Heart right ventricle (tissue), 16 donors: Measurements from ENCODE around the gene GCC1. TPM values are rescaled to one million over a fixed set of nuclear protein-coding genes. Genes with fewer than 3 reads are reported as not detected.
A peak's percentile ranks its signal among the peaks of the same experiment; 100 is the strongest.

Source experiments
- ATAC-seq, 8 donors: fragments of 200-7000 bp; cut with Tn5 transposase; one replicate each; pipeline ENCODE4 v1.9.1; 2020; ENCODE audit warnings: mild to moderate bottlenecking in 8 of 8, moderate library complexity in 8 of 8, moderate number of reproducible peaks in 1 of 8
- DNase-seq, 2 donors: peaks; one replicate each; pipeline ENCODE4 v3.0.0-alpha.2; 2020
- H3K27ac ChIP-seq, 10 donors: fragments of 200-600 bp; sonication (generic) in 2 of 10; one replicate each; pipeline versions ENCODE4 v1.5.0 to v1.8.0; 2020 to 2022; ENCODE audit warnings: mild to moderate bottlenecking in 3 of 10
- H3K27me3 ChIP-seq, 7 donors: fragments of 200-600 bp; one replicate each; pipeline ENCODE4 v1.8.0; 2021 to 2022; ENCODE audit warnings: mild to moderate bottlenecking in 2 of 7
- H3K36me3 ChIP-seq, 9 donors: fragments of 200-600 bp; sonication (generic) in 1 of 9; one replicate each; pipeline versions ENCODE4 v1.5.0 to v1.8.0; 2020 to 2022; ENCODE audit warnings: mild to moderate bottlenecking in 2 of 9
- H3K4me1 ChIP-seq, 9 donors: fragments of 200-600 bp; sonication (generic) in 1 of 9; one replicate each; pipeline versions ENCODE4 v1.5.0 to v1.8.0; 2020 to 2022; ENCODE audit warnings: mild to moderate bottlenecking in 4 of 9
- H3K4me3 ChIP-seq, 10 donors: fragments of 200-600 bp; sonication (generic) in 2 of 10; one replicate each; pipeline versions ENCODE4 v1.5.0 to v1.8.0; 2020 to 2022; ENCODE audit warnings: mild to moderate bottlenecking in 7 of 10, moderate library complexity in 2 of 10
- H3K9me3 ChIP-seq, 11 donors: fragments of 200-600 bp in 10 of 11; sonication (generic) in 2 of 11; one replicate each; pipeline versions ENCODE4 v1.5.0 to v1.8.0; 2013 to 2022; ENCODE audit warnings: mild to moderate bottlenecking in 2 of 11, control low read depth in 1 of 11, moderate library complexity in 1 of 11
- CTCF ChIP-seq, 9 donors: fragments of 200-600 bp; sonication (generic) in 2 of 9; IDR thresholded peaks; one replicate each; pipeline versions ENCODE4 v1.5.0 to v1.8.0; 2021 to 2022; ENCODE audit warnings: antibody characterized with exemption in 9 of 9, mild to moderate bottlenecking in 5 of 9, moderate library complexity in 1 of 9
- WGBS, 2 donors: extraction: QIAGEN DNeasy Blood & Tissue Kit; methylation state at CpG; one replicate each; pipeline ENCODE4 v1.1.7; 2013; ENCODE audit warnings: inconsistent platforms in 1 of 2; 5-methylcytosine and 5-hydroxymethylcytosine counted together
- intact Hi-C, 10 donors: fragments of 100-400 bp; cut with DNase I; formaldehyde crosslinking; loops; one replicate each; pipeline versions ENCODE4 v1.11.1 to v1.14.2; 2022
- polyA plus RNA-seq, 2 donors: library from polyadenylated mRNA; stranded (reverse); fragments of 200-250 nt; gene quantifications; one replicate each; pipeline ENCODE4 v1.2.3, GENCODE V29; 2013
- total RNA-seq, 10 donors: library from RNA; stranded (reverse); fragmentation: NEBNext Ultra II Directional in 3 of 10; extraction: Animal tissue kit (Norgen Biotek cat#: 25700) in 3 of 10; gene quantifications; one replicate each; pipeline versions ENCODE4 v1.2.1 to v1.2.4, GENCODE V29; 2021 to 2023
- donor health status: Arrhythmogenic right ventricular cardiomyopathy.
- donor health status: ischemic (EF 13 %, LVEDD 7.1; RV severe dilation, severe dysfunction).
- donor health status: healthy with polysubstance abuse.
- donor health status: DM: no; HTN: yes; CAD: no.
- donor health status: DM: no; HTN: no; CAD: no.
- donor health status: ischemic (EF 25% LVEDD 6.9; RV normal size, moderate dysfunction).
- donor health status: ischemic (EF 25% LVEDD 5.7; RV mildly dilated, moderate dysfunction).
- donor health status: healthy.
- donor health status: DM: yes; HTN: yes; CAD: no.
- donor health status: Ischemic cardiomyopathy.
- donor health status: ischemic (EF 35%, LVEDD 5.7; RV mildly dilated, moderate dysfunction).
- donor health status: nonischemic (EF 11% LVEDD 7.7; RV severe dilation, severe dysfunction).
- donor health status: DM: yes; HTN: yes; CAD: no.
- donor health status: PGD.
- donor health status: ischemic (EF 29% LVEDD 5.4; RV normal size, mild dysfunction).
- donor health status: nonischemic (EF 23%, LVEDD 6.1; RV moderate dilation, normal function).

The GCC1 gene
- total and polyA plus RNA-seq, 12 donors, result 1.8 to 8.9 (median 7.0) TPM

GRCh38 chr7:127581716-127582115 lies 3.7 kb downstream of the GCC1 start:
- DNase-seq, result no peak
- peaks cover 15 to 66% (median 53%) of the 10 kb centered on the region in 9 donors for H3K4me1 ChIP-seq
- 92 to 96% methylated on average over 1 of the region's 1 CpG for WGBS, 2 donors
- H3K36me3 ChIP-seq, result peaks cover 0 to 51% (median 15%) of the 10 kb centered on the region in 9 donors
- intact Hi-C loops, result loop anchor here in 5 of 10 donors (5.0 to 10.0 kb wide), 3 partner anchors 187 to 633 kb away; partner anchors contain the start of gene ZNF800 (in 4 of the 5)
- H3K9me3 ChIP-seq, result no peaks in the 10 kb centered on the region
- H3K27ac ChIP-seq, result no peak overlapping the region
- H3K4me3 ChIP-seq, result no peak overlapping the region
- no peak for ATAC-seq
- TF ChIP-seq CTCF (IDR thresholded peaks at IDR 0.05), result no peak
- no peaks in the 10 kb centered on the region for H3K27me3 ChIP-seq

GRCh38 chr7:127580612-127581011 lies 4.8 kb downstream of the GCC1 start:
- Histone ChIP-seq H3K27ac (no peak overlapping the region), H3K27me3 (no peaks in the 10 kb centered on the region), H3K4me3 (no peak overlapping the region), H3K36me3 (peaks cover 0 to 51% (median 15%) of the 10 kb centered on the region in 9 donors), H3K9me3 (no peaks in the 10 kb centered on the region), H3K4me1 (peaks cover 15 to 57% (median 47%) of the 10 kb centered on the region in 9 donors)
- no peak for ATAC-seq
- no peak for TF ChIP-seq CTCF (IDR thresholded peaks at IDR 0.05)
- intact Hi-C loops, result loop anchor here in 5 of 10 donors (5.0 to 10.0 kb wide), 3 partner anchors 186 to 634 kb away; partner anchors contain the start of gene ZNF800 (in 4 of the 5)
- DNase-seq, result no peak

- ATAC-seq, result no peak
- Histone ChIP-seq H3K27ac (peak overlapping the region in 1 of 10 donors; percentile 6), H3K9me3 (no peaks in the 10 kb centered on the region), H3K36me3 (peaks cover 0 to 51% (median 15%) of the 10 kb centered on the region in 9 donors), H3K27me3 (no peaks in the 10 kb centered on the region), H3K4me1 (peaks cover 10 to 46% (median 35%) of the 10 kb centered on the region in 9 donors), H3K4me3 (no peak overlapping the region)
- intact Hi-C loops, result no loop called here
- TF ChIP-seq CTCF (IDR thresholded peaks at IDR 0.05), result no peak
- WGBS, 2 donors, result 61 to 67% methylated on average over 4 of the region's 4 CpGs
- no peak for DNase-seq
Measured at GRCh38 chr7:127578711-127579275, 6.6 kb downstream of the GCC1 start.

GRCh38 chr7:127578036-127578684 lies 7.2 kb downstream of the GCC1 start:
- H3K4me3 ChIP-seq, result no peak overlapping the region
- H3K9me3 ChIP-seq, result no peaks in the 10 kb centered on the region
- DNase-seq (no peak), ATAC-seq (no peak)
- H3K36me3 ChIP-seq, result peaks cover 0 to 50% (median 15%) of the 10 kb centered on the region in 9 donors
- peak in 2 of 9 donors; percentile 14 to 17 for TF ChIP-seq CTCF (IDR thresholded peaks at IDR 0.05)
- 74 to 77% methylated on average over 5 of the region's 5 CpGs for WGBS, 2 donors
- peak overlapping the region in 1 of 10 donors; percentile 6 for H3K27ac ChIP-seq
- no peaks in the 10 kb centered on the region for H3K27me3 ChIP-seq
- peaks cover 5 to 40% (median 29%) of the 10 kb centered on the region in 9 donors for H3K4me1 ChIP-seq
- intact Hi-C loops, result no loop called here
